ENCODE measurements around the gene CFDP1.

Gene CFDP1

GRCh38 chr16:75382611-75383010 is 50.7 kb downstream of the CFDP1 start:
- WGBS, 2 experiments (ENCODE audit: insufficient coverage in 2 of 2), result 93 to 100% methylated on average over 2 of the region's 2 CpGs
- Histone ChIP-seq H3K4me3 (ENCODE audit: extremely low read depth, insufficient read depth, low read length, poor library complexity, severe bottlenecking) (no peak overlapping the region), H3K4me1 (ENCODE audit: control insufficient read depth, insufficient read depth, low read length, poor library complexity, severe bottlenecking) (peaks cover 29% of the 10 kb centered on the region), H3K36me3 (ENCODE audit: control insufficient read depth, insufficient read depth, low read length) (peaks cover 16% of the 10 kb centered on the region), H3K9me3 (ENCODE audit: control insufficient read depth, low read length) (no peaks in the 10 kb centered on the region), H3K27ac (ENCODE audit: low read depth, low read length, severe bottlenecking) (peak overlapping the region; percentile 2)

GRCh38 chr16:75380870-75381269 is 52.4 kb downstream of the CFDP1 start:
- Histone ChIP-seq H3K9me3 (ENCODE audit: control insufficient read depth, low read length) (no peaks in the 10 kb centered on the region), H3K36me3 (ENCODE audit: control insufficient read depth, insufficient read depth, low read length) (peaks cover 16% of the 10 kb centered on the region), H3K4me1 (ENCODE audit: control insufficient read depth, insufficient read depth, low read length, poor library complexity, severe bottlenecking) (peaks cover 42% of the 10 kb centered on the region), H3K4me3 (ENCODE audit: extremely low read depth, insufficient read depth, low read length, poor library complexity, severe bottlenecking) (no peak overlapping the region), H3K27ac (ENCODE audit: low read depth, low read length, severe bottlenecking) (no peak overlapping the region)
- 80% methylated on average over 1 of the region's 2 CpGs; no CpG with 5 or more reads in 1 of the 2 experiments for WGBS, 2 experiments (ENCODE audit: insufficient coverage in 2 of 2)

DNA sequence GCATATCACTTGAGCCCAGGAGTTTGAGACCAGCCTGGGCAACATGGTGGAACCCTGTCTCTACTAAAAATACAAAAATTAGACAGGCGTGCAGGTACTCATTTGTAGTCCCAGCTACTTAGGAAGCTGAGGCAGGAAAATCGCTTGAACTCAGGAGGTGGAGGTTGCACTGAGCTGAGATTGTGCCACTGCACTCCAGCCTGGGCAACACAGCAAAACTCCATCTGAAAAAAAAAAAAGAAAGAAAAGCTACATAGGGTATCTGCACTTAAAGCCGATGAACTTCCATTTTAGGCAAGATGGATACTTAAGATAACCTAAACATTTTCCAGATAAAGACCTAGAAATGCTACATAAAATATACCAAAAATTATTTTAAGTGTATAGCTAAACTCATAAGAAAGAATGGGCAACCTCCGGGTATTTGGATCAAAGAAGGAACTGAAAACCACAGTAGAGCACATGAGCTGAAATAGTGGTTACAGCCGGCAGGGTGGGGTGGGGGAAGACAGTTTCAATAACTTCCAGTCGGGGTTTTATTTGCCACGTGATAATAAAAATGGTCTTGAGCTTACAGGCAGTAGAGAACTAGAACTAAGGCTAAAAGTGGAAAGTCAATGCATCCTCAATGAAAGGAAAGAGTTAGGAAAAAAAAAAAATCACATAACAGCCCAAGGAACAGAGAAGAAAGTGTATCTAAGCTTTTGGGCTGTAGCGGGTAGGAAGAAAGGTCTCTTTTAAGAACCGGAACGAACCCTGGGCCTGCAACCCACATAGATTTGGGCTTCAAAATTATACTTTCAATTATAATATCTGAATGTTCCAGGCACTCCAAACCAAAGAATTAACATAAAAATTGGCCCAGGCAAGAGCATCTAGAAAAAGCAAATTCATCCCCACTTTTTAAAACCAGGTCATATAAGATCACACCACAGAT is 53.1 kb downstream of the CFDP1 start:
- H3K27ac ChIP-seq (ENCODE audit: low read depth, low read length, severe bottlenecking), result peak overlapping the region; percentile 32
- 91% methylated on average over 5 to 8 of the region's 10 CpGs for WGBS, 2 experiments (ENCODE audit: insufficient coverage in 2 of 2)
- H3K4me1 ChIP-seq (ENCODE audit: control insufficient read depth, insufficient read depth, low read length, poor library complexity, severe bottlenecking), result peaks cover 42% of the 10 kb centered on the region
- H3K4me3 ChIP-seq (ENCODE audit: extremely low read depth, insufficient read depth, low read length, poor library complexity, severe bottlenecking), result no peak overlapping the region
- peaks cover 16% of the 10 kb centered on the region for H3K36me3 ChIP-seq (ENCODE audit: control insufficient read depth, insufficient read depth, low read length)
- no peaks in the 10 kb centered on the region for H3K9me3 ChIP-seq (ENCODE audit: control insufficient read depth, low read length)

GRCh38 chr16:75379339-75379738 is 54.0 kb downstream of the CFDP1 start:
- no CpG with 5 or more reads among the region's 1 CpG for WGBS, 2 experiments (ENCODE audit: insufficient coverage in 2 of 2)
- H3K4me1 ChIP-seq (ENCODE audit: control insufficient read depth, insufficient read depth, low read length, poor library complexity, severe bottlenecking), result peaks cover 40% of the 10 kb centered on the region
- H3K36me3 ChIP-seq (ENCODE audit: control insufficient read depth, insufficient read depth, low read length), result peaks cover 15% of the 10 kb centered on the region
- H3K9me3 ChIP-seq (ENCODE audit: control insufficient read depth, low read length), result no peaks in the 10 kb centered on the region
- H3K27ac ChIP-seq (ENCODE audit: low read depth, low read length, severe bottlenecking), result no peak overlapping the region
- no peak overlapping the region for H3K4me3 ChIP-seq (ENCODE audit: extremely low read depth, insufficient read depth, low read length, poor library complexity, severe bottlenecking)

DNA sequence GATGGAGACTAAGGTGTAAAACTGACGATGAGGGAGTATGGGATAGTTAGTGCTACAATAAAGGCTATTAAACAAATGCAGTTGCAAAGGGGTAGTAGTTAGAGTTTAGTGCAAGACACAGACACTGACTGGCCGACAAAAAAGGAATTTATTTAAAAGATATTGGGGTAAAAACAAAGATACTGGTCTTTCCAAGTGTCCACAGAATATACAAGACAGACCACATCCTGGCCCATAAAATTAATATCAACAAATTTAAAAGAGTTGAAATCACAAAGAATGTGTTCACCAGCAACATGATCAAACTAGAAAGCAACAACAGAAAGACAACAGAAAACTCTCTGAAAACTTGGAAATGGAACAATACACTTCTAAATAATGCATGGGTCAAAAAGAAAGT is 54.7 kb downstream of the CFDP1 start:
- no peaks in the 10 kb centered on the region for H3K9me3 ChIP-seq (ENCODE audit: control insufficient read depth, low read length)
- 82 to 100% methylated on average over 1 of the region's 2 CpGs for WGBS, 2 experiments (ENCODE audit: insufficient coverage in 2 of 2)
- peak overlapping the region; percentile 74 for H3K27ac ChIP-seq (ENCODE audit: low read depth, low read length, severe bottlenecking)
- no peak overlapping the region for H3K4me3 ChIP-seq (ENCODE audit: extremely low read depth, insufficient read depth, low read length, poor library complexity, severe bottlenecking)
- peaks cover 13% of the 10 kb centered on the region for H3K36me3 ChIP-seq (ENCODE audit: control insufficient read depth, insufficient read depth, low read length)
- H3K4me1 ChIP-seq (ENCODE audit: control insufficient read depth, insufficient read depth, low read length, poor library complexity, severe bottlenecking), result peaks cover 40% of the 10 kb centered on the region

GRCh38 chr16:75377729-75378386 is 55.4 kb downstream of the CFDP1 start:
- H3K27ac ChIP-seq (ENCODE audit: low read depth, low read length, severe bottlenecking), result peak overlapping the region; percentile 74
- H3K36me3 ChIP-seq (ENCODE audit: control insufficient read depth, insufficient read depth, low read length), result peaks cover 8% of the 10 kb centered on the region
- H3K4me1 ChIP-seq (ENCODE audit: control insufficient read depth, insufficient read depth, low read length, poor library complexity, severe bottlenecking), result peaks cover 36% of the 10 kb centered on the region
- no peak overlapping the region for H3K4me3 ChIP-seq (ENCODE audit: extremely low read depth, insufficient read depth, low read length, poor library complexity, severe bottlenecking)
- H3K9me3 ChIP-seq (ENCODE audit: control insufficient read depth, low read length), result no peaks in the 10 kb centered on the region
- WGBS, 2 experiments (ENCODE audit: insufficient coverage in 2 of 2), result 50 to 72% methylated on average over 2 to 4 of the region's 6 CpGs

DNA sequence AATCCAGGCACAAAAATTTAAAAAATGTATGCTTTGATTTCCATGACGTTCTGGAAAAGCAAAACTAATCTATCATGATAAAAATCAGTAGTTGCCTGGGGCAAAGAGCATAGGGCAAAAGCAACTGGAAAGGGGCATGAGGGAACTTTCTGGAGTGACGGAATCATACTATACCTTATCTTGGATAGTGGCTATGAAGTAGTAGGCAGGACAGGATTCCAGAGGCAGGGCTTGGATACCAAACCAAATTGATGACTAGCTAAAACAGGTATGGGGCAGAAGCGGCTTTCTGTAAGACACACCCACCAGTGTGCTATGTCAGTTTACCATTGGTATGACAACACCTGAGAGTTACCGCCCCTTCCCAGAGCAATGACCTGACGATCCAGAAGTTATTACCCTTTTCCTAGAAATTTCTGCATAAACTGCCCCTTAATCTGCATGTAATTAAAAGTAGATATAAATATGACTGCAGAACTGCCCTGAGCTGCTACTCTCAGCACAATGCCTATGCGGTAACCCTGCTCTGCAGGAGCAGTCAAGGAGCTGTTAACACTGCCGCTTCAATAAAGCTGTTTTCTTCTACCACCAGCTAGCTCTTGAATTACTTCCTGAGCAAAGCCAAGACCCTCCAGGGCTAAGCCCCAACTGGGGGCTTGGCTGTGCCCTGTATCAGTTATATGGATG is 56.7 kb downstream of the CFDP1 start:
- Histone ChIP-seq H3K36me3 (ENCODE audit: control insufficient read depth, insufficient read depth, low read length) (peaks cover 8% of the 10 kb centered on the region), H3K9me3 (ENCODE audit: control insufficient read depth, low read length) (no peaks in the 10 kb centered on the region), H3K27ac (ENCODE audit: low read depth, low read length, severe bottlenecking) (peak overlapping the region; percentile 74), H3K4me1 (ENCODE audit: control insufficient read depth, insufficient read depth, low read length, poor library complexity, severe bottlenecking) (peaks cover 31% of the 10 kb centered on the region), H3K4me3 (ENCODE audit: extremely low read depth, insufficient read depth, low read length, poor library complexity, severe bottlenecking) (no peak overlapping the region)
- 90 to 100% methylated on average over 1 to 4 of the region's 7 CpGs for WGBS, 2 experiments (ENCODE audit: insufficient coverage in 2 of 2)

DNA sequence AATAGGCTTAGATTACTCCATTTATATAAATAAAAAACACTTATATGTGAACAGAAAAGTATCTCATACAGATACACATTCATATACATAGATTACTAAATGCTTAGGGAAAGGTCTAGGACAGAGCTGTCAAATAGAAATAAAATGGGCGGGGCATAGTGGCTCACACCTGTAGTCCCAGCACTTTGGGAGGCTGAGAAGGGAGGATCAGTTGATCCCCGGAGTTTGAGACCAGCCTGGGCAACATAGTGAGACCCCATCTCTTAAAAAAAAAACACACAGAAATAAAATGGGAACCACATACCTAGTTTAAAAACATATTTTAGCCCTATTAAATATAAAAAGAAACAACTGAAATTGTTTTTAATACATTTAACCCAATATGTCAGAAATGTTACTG is 58.9 kb downstream of the CFDP1 start:
- peaks cover 25% of the 10 kb centered on the region for H3K4me1 ChIP-seq (ENCODE audit: control insufficient read depth, insufficient read depth, low read length, poor library complexity, severe bottlenecking)
- WGBS, 2 experiments (ENCODE audit: insufficient coverage in 2 of 2), result 74% methylated on average over 2 of the region's 2 CpGs; no CpG with 5 or more reads in 1 of the 2 experiments

DNA sequence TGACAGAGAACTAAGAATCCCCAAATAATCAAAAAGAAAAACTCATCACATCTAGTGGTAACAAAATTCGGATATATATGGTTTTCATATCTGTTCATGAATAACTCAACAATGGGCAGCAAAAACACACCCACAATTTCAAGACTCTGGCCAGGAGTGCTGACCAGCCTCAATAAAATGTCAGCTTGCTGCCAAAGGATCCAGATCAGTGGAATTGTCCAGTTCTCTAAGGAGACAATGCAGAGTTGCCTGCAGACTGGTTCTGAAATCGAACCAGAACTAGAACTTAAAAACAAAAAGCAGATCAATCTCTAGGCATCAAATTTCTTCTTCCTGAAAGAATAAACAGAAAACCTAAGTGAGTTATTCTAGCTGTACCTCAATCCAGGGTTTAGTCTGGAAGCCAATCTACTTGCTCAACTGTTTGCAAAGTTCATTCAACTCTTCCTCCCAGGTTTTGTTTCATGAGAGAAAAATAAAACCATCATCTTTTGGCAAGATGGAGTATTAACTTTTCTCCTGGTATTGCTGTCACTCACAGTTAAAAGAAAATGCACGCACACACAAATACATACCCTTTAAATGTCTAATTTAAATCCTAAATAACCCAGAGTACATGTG is 61.0 kb downstream of the CFDP1 start:
- Histone ChIP-seq H3K36me3 (ENCODE audit: control insufficient read depth, insufficient read depth, low read length) (peaks cover 7% of the 10 kb centered on the region), H3K9me3 (ENCODE audit: control insufficient read depth, low read length) (no peaks in the 10 kb centered on the region), H3K4me1 (ENCODE audit: control insufficient read depth, insufficient read depth, low read length, poor library complexity, severe bottlenecking) (peaks cover 11% of the 10 kb centered on the region), H3K27ac (ENCODE audit: low read depth, low read length, severe bottlenecking) (no peak overlapping the region), H3K4me3 (ENCODE audit: extremely low read depth, insufficient read depth, low read length, poor library complexity, severe bottlenecking) (no peak overlapping the region)
- WGBS, 2 experiments (ENCODE audit: insufficient coverage in 2 of 2), result 100% methylated on average over 1 of the region's 3 CpGs

More for the DNA sequence above, 58.9 kb downstream of the CFDP1 start:
- H3K4me3 ChIP-seq (ENCODE audit: extremely low read depth, insufficient read depth, low read length, poor library complexity, severe bottlenecking), result no peak overlapping the region
- no peaks in the 10 kb centered on the region for H3K9me3 ChIP-seq (ENCODE audit: control insufficient read depth, low read length)
- peaks cover 4% of the 10 kb centered on the region for H3K36me3 ChIP-seq (ENCODE audit: control insufficient read depth, insufficient read depth, low read length)
- H3K27ac ChIP-seq (ENCODE audit: low read depth, low read length, severe bottlenecking), result no peak overlapping the region

GRCh38 chr16:75371171-75371570 is 62.1 kb downstream of the CFDP1 start:
- Histone ChIP-seq H3K4me1 (ENCODE audit: control insufficient read depth, insufficient read depth, low read length, poor library complexity, severe bottlenecking) (no peaks in the 10 kb centered on the region), H3K9me3 (ENCODE audit: control insufficient read depth, low read length) (no peaks in the 10 kb centered on the region), H3K4me3 (ENCODE audit: extremely low read depth, insufficient read depth, low read length, poor library complexity, severe bottlenecking) (no peak overlapping the region), H3K36me3 (ENCODE audit: control insufficient read depth, insufficient read depth, low read length) (peaks cover 19% of the 10 kb centered on the region), H3K27ac (ENCODE audit: low read depth, low read length, severe bottlenecking) (no peak overlapping the region)
- WGBS, 2 experiments (ENCODE audit: insufficient coverage in 2 of 2), result 87 to 100% methylated on average over 1 of the region's 3 CpGs

Data from mesodermal cell (in vitro differentiated cells).